ELF-1 (cell line): Measurements from ENCODE around the gene ZMIZ1.
A peak's percentile ranks its signal among the peaks of the same experiment; 100 is the strongest.

ENCODE experiments used
- DNase-seq: peaks from one replicate; pipeline ENCODE4 v3.0.0-alpha.2; 2016; ENCODE audit warnings: low read depth, low spot score

Gene ZMIZ1

GRCh38 chr10:79230328-79230830 is 161.6 kb downstream of the ZMIZ1 start:
- DNase-seq: peak; percentile 89

- no peak for DNase-seq
Observed at GRCh38 chr10:79230850-79231249, 162.1 kb downstream of the ZMIZ1 start.

DNA sequence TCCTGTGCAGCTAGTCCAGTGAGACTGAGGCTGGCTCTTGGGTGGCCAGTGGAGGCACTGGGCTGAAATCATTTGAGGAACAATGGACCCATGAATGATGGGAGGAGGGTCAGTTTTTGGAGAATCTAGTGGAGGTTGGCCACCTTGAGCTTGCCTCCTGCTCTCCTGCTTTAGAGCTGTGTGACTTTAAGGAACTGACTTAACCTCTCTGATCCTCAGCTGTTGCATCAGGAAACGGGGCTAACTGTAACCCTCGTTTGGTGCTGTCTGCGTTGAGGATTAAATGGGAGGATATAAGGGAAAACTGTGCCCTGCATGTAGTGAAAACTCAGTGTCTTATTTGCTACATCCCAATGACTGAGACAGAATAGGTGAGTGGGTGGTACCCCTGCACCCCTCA is 163.1 kb downstream of the ZMIZ1 start:
- DNase-seq: no peak

GRCh38 chr10:79232864-79233263 is 164.1 kb downstream of the ZMIZ1 start:
- DNase-seq: no peak

DNA sequence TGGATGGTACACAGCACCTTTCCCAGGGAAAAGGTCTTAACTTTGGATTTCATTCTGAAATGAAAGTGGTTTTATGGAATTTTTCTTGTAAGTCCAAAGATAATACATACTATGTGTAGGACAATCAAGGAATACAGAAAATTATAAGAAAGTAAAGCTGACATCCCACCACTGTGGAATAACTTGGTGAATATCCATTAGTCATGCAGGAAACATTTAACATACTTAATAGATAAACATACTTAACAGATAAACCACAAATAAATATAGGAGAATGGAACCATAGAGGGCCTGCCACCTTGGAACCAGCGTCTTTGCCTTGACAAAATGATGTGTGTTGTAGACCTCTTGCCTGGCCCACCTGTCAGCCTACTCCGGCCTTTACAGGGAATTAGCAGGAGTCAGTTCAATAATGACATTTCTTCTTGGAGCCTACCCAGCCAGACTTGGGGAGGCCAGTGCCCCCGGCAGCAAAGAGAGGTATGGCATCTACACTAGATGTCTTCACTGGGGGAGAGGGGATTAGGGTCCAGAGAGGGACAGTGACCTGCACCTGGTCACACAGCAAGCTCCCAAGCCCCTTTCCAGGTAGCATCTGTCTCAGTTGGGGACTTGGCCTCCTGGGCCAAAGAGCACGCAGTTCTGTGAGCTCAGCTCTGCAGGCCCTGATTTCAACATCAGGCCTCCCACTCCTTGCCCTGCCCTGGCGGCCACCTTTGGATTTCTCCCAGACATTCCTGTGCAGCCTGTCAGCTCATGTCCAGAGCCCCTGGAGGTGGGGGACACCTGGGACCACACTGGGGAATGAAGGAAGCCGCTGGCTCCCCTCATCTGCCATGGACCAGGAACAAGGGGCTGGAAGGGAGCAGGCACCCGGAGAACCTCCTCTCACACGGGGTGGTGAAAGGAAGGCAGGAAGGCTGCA is 165.9 kb downstream of the ZMIZ1 start:
- no peak for DNase-seq

DNA sequence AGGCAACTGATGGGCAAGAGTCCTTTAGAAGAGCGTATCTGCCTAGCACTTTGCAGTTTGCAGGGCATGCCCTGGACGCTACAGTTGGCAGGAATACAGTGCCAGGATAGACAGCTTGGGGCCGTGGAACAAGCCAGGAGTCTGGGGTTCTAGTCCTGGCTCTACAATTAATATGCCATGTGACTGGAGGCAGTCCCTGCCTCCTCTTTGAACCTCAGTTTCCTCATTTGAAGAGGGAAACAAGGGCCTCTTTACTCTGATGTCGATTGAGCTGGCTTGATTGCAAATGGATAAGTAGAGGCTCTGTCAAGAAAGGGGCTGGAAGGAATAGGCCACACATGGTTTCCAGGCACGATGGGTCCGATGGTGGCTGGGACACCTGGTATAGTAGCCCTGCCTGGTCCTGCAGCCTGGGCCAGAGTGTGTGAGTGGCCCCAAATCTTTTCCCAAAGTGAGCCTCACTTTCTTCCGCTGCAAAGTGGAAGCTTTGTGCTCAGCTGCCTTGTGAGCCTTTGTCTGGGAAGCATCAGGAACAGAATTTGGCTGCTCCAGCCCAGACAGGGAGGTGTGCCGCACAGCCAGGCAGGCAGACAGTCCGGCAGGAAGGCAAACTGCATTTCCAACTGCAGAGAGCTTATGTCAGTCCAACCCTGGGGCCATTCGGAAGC is 167.1 kb downstream of the ZMIZ1 start:
- DNase-seq: no peak

DNA sequence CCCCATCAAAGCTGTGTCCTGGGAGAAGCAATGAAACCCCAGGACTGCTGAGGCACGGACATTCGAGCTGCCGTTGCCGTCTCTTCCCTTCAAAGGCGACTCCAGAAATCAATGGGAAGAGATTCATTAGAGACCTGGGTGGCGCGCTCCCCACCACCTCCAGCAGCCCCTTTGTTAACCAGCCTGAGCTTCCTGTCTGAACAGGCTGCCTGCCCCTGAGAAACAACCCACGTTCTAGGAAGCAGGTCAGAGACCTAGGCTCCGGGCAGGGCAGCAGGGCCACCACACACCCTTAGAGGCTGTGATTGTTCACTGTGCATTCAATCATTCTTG is 167.6 kb downstream of the ZMIZ1 start:
- DNase-seq: peak; percentile 79

GRCh38 chr10:79237454-79238157 is 168.8 kb downstream of the ZMIZ1 start:
- peak; percentile 89 for DNase-seq

DNA sequence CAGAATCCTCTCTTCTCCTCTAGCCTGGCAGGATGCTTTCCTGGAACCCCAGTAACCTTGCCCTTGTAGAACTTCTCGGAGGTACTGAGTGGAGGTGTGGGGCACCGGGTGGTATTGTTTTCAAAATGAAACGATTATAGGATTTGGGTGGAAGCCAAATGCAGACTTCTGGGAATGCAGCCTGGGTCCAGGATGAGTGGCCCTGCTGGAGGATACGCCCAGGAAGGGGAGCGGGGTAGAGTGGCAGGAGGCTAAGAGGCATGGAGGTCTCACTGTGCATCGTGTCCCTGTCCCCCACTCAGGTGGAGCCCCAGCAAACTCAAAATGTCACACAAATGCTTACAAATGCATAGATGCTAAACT is 169.4 kb downstream of the ZMIZ1 start:
- no peak for DNase-seq

GRCh38 chr10:79238606-79239005 is 169.8 kb downstream of the ZMIZ1 start:
- peak; percentile 49 for DNase-seq

GRCh38 chr10:79239275-79239779 is 170.6 kb downstream of the ZMIZ1 start:
- peak; percentile 95 for DNase-seq

DNA sequence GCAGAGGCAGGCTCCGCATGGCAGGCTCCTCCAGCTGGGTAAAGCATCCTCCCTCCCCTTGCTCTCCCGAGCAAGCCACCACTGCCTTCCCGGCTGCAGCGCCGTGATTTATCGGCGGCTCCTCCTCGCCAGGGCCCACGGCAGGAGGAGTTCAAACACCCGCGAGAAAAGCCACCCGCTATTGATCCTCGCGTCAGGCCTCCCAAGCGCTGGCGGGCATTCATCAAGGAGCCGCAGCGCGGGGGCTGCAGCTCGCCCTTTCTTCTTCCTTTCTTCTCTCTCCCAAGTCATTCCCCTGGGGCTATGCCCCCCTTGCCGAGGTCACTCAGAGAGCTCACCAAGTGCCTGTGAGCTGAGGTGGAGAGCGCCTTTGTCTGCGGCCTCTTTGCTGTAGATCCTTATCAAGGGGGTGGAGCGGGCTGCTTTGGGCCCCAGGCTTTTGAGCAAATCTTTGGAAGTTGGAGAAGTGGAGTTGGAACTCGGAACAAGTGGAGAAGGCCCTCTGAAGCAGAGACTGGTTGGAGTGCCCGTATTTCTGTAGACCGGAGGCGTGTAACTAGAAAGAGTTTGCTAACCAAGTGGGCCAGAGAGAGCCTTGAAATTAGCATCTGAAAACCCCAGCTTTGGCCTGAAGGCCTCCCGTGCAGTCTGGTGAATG is 171.3 kb downstream of the ZMIZ1 start:
- DNase-seq: peak; percentile 98

DNA sequence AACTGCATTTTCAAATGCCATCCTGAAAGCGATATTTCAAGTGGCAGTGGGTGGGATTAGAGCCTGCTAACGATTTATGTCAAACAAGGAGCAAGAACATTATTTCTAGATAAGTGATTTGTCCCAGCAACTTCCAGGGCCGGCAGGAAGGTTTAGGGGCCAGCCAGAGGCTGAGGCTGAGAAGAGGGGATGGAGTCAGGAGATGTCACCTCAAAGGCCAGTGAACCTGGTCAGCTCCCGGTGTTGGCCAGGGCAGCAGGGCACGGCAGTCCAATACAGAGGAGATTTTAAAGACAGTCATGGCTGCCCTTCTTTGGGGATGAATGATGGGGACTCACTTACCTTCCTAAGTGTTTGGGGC is 172.8 kb downstream of the ZMIZ1 start:
- no peak for DNase-seq

GRCh38 chr10:79241990-79242619 is 173.3 kb downstream of the ZMIZ1 start:
- DNase-seq: peak; percentile 89

DNA sequence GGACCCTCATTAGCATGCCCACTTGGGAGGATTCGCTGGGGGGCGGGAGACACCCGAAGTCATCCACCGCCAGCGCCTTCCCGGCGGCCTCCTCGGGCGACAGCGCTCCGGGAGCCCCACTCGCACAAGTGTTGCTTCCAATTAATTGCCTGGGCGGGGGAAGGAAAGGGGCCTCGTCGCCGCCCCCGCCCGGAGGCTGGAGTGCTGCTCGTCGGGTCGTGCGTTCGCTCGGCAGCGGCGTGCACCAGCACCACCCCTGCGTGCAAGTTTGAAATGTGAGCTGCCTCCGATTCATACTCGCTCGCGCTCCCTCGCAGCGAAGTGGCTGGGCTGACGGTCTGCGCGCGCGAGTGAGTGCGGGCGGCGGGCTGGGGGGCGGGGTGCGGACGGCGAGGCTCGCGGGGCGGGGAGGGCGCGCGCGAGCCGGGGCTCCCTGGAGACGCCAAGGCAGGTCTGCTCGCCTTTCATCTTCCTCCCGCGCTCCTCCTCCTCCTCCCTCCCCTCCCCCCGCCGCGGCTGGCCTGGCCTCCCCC is 173.9 kb downstream of the ZMIZ1 start:
- DNase-seq: peak; percentile 94

DNA sequence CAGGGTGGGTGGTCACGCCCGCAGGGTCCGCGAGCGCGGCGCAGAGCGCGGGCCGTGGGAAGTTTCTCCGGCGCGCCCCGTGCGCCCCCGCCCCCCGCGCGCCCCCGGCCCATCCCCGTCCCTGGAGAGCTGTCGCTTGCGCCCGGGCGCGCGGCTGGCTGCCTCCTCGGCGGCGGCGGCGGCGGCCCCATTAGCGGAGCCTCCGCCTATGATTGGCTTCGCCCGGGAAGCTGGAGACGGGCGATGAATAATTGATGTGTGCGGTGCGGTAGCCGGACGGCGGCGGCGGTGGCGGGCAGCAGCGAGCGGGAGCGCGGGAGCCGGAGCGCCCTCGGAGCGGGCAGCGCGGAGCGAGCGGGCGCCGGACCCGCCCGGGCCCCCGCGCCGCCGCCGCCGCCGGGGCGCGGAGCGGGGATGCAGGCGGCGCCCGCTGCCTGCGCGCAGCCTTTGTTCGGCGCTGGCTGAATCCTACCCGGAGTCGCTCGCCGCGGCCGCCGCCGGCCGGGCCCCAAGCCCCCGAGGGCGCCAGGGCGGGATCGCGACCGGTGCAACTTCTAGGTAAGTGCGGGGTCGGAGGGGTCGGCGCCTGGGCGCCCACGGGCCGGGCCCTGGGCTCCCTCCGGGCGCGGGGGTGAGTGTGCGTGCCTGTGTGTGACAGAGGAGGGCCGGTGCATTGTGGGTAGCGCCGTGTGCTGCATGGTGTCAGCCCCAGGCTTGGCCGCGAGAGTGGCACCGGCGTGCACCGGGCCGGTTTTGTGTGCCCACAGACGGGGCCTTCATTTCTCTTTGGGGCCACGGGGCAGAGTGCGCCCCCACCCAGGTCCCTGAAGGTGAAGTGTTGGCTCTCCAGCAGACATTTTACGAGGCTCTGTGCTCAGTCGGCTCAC is 174.7 kb downstream of the ZMIZ1 start:
- peak; percentile 58 for DNase-seq

- peak; percentile 46 for DNase-seq
Observed at GRCh38 chr10:79244068-79244442, 175.3 kb downstream of the ZMIZ1 start.

DNA sequence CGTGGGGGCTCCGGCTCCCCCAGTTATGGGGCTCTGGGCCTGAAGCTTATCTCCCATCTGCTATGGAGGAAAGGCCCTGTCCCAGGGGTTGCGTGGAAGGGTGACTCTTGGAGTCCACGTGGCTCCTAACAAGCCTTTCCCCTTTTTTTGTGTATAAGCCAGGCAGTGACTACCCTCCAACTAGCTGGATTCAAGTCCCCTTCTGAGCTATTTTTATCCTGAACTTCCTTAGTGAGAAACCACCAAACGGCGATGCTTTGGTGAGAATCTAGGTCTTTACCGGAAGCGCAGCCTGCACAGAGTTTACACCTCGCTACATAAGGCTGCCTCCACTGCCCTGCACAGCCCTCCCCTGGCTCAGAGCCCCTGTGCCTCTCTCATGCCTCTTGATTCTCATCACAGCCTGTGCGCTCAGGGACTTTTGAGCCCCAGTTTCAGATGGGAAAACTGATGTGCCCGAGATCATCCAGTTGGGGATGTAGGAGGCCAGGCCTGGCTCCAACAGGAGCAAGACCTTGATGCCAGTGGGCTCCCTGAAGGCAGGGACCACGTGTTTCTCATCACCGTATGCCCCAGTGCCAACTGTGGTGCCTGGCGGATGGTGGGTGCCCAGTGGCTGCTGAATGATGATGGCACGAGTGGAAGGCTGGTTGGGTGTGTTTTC is 176.2 kb downstream of the ZMIZ1 start:
- DNase-seq: no peak

- DNase-seq: peak; percentile 15
Observed at GRCh38 chr10:79245539-79246208, 176.9 kb downstream of the ZMIZ1 start.
